ENCODE measurements around the gene GPBAR1.

The GPBAR1 gene

DNA sequence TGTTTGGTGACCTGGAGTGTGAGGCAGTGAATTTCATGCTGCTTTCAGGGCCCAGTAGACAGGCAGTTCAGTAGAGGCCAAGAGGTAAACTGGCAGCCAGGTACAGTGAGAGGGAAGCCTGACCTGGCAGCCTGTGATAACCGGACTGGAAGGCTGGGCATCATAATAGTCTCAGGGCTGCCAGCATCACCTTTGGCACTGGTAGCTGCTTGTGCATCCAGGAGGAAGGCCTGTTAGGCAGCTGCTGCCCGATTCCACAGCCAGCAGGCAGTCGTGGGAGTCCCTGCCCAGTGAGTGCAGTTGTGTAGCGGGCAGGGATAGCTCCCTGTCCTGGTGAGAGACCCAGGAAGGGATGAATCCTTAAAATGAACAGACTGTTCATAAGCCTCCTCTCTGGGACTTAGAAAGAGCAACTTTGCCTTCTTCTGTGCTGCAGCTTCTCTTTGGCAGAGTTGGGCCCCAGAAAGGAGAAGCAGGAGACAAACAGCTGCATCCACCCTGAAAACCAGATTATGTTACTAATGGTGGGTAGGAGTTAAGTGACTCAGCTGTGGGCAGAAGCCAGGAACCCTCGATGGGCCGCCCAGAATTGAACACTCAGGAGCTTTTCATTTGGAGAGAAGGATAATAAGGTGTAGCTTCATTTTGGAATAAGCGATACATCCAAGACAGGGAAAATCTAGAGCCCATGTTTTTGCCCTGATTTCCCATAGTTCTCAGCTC is 8.1 kb upstream of the GPBAR1 start:
- TF ChIP-seq EZH2phosphoT487 (conservative IDR thresholded peaks at IDR 0.05; ENCODE audit: low read length) = no peak
- TF ChIP-seq, protein P1, sequence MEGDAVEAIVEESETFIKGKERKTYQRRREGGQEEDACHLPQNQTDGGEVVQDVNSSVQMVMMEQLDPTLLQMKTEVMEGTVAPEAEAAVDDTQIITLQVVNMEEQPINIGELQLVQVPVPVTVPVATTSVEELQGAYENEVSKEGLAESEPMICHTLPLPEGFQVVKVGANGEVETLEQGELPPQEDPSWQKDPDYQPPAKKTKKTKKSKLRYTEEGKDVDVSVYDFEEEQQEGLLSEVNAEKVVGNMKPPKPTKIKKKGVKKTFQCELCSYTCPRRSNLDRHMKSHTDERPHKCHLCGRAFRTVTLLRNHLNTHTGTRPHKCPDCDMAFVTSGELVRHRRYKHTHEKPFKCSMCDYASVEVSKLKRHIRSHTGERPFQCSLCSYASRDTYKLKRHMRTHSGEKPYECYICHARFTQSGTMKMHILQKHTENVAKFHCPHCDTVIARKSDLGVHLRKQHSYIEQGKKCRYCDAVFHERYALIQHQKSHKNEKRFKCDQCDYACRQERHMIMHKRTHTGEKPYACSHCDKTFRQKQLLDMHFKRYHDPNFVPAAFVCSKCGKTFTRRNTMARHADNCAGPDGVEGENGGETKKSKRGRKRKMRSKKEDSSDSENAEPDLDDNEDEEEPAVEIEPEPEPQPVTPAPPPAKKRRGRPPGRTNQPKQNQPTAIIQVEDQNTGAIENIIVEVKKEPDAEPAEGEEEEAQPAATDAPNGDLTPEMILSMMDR (IDR thresholded peaks at IDR 0.05; ENCODE audit: insufficient read depth, low read length, poor library complexity, severe bottlenecking) = no peak
- H4K20me1 ChIP-seq (ENCODE audit: low read depth, low read length) = no peaks in the 10 kb centered on the region
- no peaks in the 10 kb centered on the region for H3K27me3 ChIP-seq (ENCODE audit: low read length)
- no peak overlapping the region for H3K4me2 ChIP-seq (ENCODE audit: low read depth, low read length, poor library complexity, severe bottlenecking)
- peaks cover 16% of the 10 kb centered on the region; the same call in 1 of the 2 replicates for H3K36me3 ChIP-seq (ENCODE audit: low read length)
- H3K79me2 ChIP-seq (ENCODE audit: insufficient read depth, low read length) = no peaks in the 10 kb centered on the region
- no peaks in the 10 kb centered on the region for H3K9me2 ChIP-seq (replicated peaks; ENCODE audit: insufficient read depth, low read length)
- H3F3A ChIP-seq (ENCODE audit: insufficient read depth) = peaks cover 37% of the 10 kb centered on the region
- H3K4me3 ChIP-seq (ENCODE audit: insufficient read depth, low read length, poor library complexity, severe bottlenecking) = no peak overlapping the region
- no peak overlapping the region for H3K27ac ChIP-seq (ENCODE audit: low read depth, low read length)
- no peak overlapping the region for H3K9ac ChIP-seq (ENCODE audit: low read length)
- H2AFZ ChIP-seq (ENCODE audit: low read depth, low read length, severe bottlenecking) = no peak overlapping the region
- no peaks in the 10 kb centered on the region for H3K9me3 ChIP-seq (ENCODE audit: insufficient read depth, low read length)

DNA sequence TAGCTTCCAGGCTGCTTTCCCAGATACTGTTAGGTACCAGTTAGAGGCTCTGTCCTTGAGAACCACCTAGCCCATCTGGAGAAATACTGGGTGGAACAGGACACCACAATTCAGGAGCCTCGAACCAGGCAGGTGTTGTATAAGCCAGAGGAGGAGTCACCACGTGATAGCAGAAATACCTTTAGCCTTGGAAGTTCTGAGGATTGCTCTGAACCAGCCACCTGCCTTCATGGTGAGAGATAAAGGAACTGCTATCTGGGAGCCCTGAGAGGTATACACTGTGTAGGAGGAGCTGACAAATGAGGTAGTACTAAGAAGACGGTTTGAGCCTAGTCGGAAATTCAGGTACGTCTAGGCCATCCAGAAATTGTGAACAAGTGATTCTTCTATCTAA is 7.6 kb upstream of the GPBAR1 start:
- no peaks in the 10 kb centered on the region for H3K9me2 ChIP-seq (replicated peaks; ENCODE audit: insufficient read depth, low read length)
- H2AFZ ChIP-seq (ENCODE audit: low read depth, low read length, severe bottlenecking) = no peak overlapping the region
- TF ChIP-seq, protein P1 (IDR thresholded peaks at IDR 0.05; ENCODE audit: insufficient read depth, low read length, poor library complexity, severe bottlenecking) = no peak
- TF ChIP-seq EZH2phosphoT487 (conservative IDR thresholded peaks at IDR 0.05; ENCODE audit: low read length) = no peak
- no peak overlapping the region for H3K4me3 ChIP-seq (ENCODE audit: insufficient read depth, low read length, poor library complexity, severe bottlenecking)
- H3K27ac ChIP-seq (ENCODE audit: low read depth, low read length) = no peak overlapping the region
- no peaks in the 10 kb centered on the region for H3K79me2 ChIP-seq (ENCODE audit: insufficient read depth, low read length)
- peaks cover 39% of the 10 kb centered on the region for H3F3A ChIP-seq (ENCODE audit: insufficient read depth)
- H4K20me1 ChIP-seq (ENCODE audit: low read depth, low read length) = no peaks in the 10 kb centered on the region
- H3K9me3 ChIP-seq (ENCODE audit: insufficient read depth, low read length) = no peaks in the 10 kb centered on the region
- peaks cover 12% of the 10 kb centered on the region; the same call in 1 of the 2 replicates for H3K36me3 ChIP-seq (ENCODE audit: low read length)
- no peak overlapping the region for H3K9ac ChIP-seq (ENCODE audit: low read length)
- no peak overlapping the region for H3K4me2 ChIP-seq (ENCODE audit: low read depth, low read length, poor library complexity, severe bottlenecking)
- no peaks in the 10 kb centered on the region for H3K27me3 ChIP-seq (ENCODE audit: low read length)

DNA sequence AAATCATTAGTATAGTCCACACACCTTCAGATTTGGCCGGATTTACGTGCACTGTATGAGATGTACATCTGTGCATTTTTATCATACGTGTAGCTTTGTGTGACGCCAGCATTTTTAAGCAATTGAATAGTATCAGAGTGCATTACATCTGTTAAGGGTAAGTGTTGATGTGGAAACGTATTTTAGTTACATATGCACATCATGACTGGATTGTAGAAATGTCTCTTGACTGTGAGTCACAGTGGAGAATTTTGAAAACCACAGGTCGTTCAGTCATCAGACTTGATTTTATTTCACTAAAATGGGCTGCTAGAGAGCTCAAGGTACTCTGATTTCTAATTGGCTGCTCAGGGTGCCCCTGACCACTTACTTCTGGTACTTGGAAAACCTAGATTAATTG is 5.4 kb upstream of the GPBAR1 start:
- Histone ChIP-seq H3K36me3 (ENCODE audit: low read length) (no peaks in the 10 kb centered on the region), H3K4me3 (ENCODE audit: insufficient read depth, low read length, poor library complexity, severe bottlenecking) (no peak overlapping the region), H3K27me3 (ENCODE audit: low read length) (no peaks in the 10 kb centered on the region), H3K79me2 (ENCODE audit: insufficient read depth, low read length) (no peaks in the 10 kb centered on the region), H2AFZ (ENCODE audit: low read depth, low read length, severe bottlenecking) (no peak overlapping the region), H3K4me2 (ENCODE audit: low read depth, low read length, poor library complexity, severe bottlenecking) (no peak overlapping the region), H3K27ac (ENCODE audit: low read depth, low read length) (no peak overlapping the region), H3F3A (ENCODE audit: insufficient read depth) (peaks cover 39% of the 10 kb centered on the region), H3K9me2 (replicated peaks; ENCODE audit: insufficient read depth, low read length) (no peaks in the 10 kb centered on the region), H4K20me1 (ENCODE audit: low read depth, low read length) (no peaks in the 10 kb centered on the region), H3K9me3 (ENCODE audit: insufficient read depth, low read length) (no peaks in the 10 kb centered on the region), H3K9ac (ENCODE audit: low read length) (no peak overlapping the region)
- TF ChIP-seq, protein P1 (IDR thresholded peaks at IDR 0.05; ENCODE audit: insufficient read depth, low read length, poor library complexity, severe bottlenecking) = no peak
- TF ChIP-seq EZH2phosphoT487 (conservative IDR thresholded peaks at IDR 0.05; ENCODE audit: low read length) = no peak

All from SU-DHL-6 (cell line).